ENCODE measurements around the gene ZNF267. TPM values are rescaled to one million over a fixed set of nuclear protein-coding genes. Genes with fewer than 3 reads are reported as not detected.
"Not testable (repeated sequence)": the region's sequence is repeated elsewhere in the genome, so short reads cannot be mapped to it uniquely, and the experiment has no call there.

Gene ZNF267
- 21.0 and 21.9 TPM in 2 replicates for total RNA-seq (2014; rRNA removed; shearing (Covaris generic))
- polyA plus RNA-seq (2015; cell fraction: cytosol; rRNA removed), result 7.3 and 9.0 TPM in 2 replicates
- 7.9 and 11.2 TPM in 2 replicates for polyA plus RNA-seq (2015; cell fraction: nucleus; rRNA removed)

DNA sequence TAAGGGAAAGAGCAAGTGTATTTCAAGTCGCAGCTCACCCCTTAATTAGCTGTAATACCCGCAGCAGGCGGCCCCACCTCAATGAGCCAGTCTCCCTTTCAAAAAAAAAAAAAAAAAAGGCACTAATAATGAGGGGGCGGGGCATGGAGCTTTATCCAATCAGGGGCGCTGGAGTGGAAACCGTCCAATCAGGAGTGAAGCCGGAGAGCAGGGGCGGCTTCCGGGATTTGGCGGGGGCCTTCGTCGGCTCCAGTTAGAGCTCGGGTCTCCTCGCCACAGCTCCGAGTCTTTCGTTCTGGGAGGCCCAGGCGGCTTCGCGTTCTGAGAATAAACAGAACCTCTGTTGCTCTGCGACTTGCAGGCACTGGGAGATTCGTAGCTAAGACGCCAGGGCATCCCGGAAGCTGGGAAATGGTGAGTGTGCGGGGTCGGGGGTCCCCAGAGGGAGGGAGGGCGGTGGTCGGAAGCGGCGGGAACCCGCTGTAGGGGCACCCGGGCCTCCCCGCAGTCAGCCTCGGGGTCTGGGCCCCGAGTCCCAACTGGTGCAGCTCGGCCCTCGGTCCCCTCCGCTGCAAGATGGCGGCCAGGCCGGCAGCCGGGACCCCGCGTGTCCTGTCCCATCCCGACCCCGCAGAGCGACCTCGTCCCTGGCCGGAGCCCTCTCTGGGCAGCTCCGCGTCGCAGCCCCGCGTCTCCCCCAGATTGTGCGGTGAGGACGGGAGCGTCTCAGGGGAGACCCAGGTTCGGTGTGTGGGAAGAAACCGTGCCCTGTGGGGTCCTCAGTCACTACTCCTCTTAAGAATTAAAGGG lies at the start of gene ZNF267:
Gene ZNF267 (plus strand): TSS at position 252 of the 810 bp plus-strand sequence. CDS start 160 bp downstream, at position 412.
- peak; percentile 92 for DNase-seq (ENCODE audit: low read depth, low spot score)
- in situ Hi-C loops (cut with HindIII; ENCODE audit: low pct_unique_long_range_greater_than_20kb, low sequenced_read_pairs), result no loop called here

DNA sequence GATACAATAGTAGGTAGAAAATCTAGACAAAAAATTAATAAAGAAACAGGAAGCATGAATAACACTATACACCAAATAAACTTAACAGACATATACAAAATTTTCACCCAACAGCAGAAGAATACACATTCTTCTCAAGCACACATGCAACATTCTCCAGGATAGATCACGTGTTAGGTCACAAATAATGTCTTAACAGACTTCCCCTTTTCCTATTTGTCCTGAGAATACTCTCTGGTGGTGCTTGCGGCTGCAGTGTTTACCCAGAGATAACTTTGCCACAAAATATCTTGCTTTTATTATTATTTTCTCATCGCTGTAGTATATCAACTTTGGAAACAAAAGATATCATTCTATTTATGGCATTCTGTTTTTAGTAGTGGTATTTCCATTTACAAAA lies 40.6 kb upstream of the ZNF267 start:
- in situ Hi-C loops (cut with HindIII; ENCODE audit: low pct_unique_long_range_greater_than_20kb, low sequenced_read_pairs), result no loop called here
- DNase-seq (ENCODE audit: low read depth, low spot score), result no peak

DNA sequence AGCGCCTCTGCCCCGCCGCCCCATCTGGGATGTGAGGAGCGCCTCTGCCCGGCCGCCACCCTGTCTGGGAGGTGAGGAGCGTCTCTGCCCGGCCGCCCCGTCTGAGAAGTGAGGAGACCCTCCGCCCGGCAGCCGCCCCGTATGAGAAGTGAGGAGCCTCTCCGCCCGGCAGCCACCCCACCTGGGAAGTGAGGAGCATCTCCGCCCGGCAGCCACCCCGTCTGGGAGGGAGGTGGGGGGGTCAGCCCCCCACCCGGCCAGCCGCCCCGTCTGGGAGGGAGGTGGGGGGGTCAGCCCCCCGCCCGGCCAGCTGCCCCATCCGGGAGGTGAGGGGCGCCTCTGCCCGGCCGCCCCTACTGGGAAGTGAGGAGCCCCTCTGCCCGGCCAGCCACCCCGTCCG lies 37.2 kb upstream of the ZNF267 start:
- in situ Hi-C loops (cut with HindIII; ENCODE audit: low pct_unique_long_range_greater_than_20kb, low sequenced_read_pairs); DNase-seq (ENCODE audit: low read depth, low spot score): not testable (repeated sequence)

DNA sequence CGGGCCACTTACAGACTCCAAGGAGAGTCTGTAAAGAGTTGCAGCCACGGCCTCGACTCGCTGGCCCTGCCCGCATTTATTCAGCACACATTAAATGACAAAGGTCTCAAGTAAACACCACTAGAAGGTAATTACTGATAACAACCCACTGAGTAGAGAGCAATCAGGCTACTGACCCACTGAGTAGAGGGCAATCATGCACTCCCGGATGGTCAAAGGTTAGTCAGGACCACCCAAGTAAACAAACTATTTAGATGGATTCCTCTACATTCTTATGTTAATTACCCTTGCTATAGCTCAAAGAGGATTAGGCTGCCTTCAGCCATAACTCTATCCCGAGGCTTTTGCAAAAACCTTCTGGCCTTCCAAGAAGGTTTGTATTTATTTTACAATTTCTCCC lies 30.7 kb upstream of the ZNF267 start:
- DNase-seq (ENCODE audit: low read depth, low spot score), result no peak

DNA sequence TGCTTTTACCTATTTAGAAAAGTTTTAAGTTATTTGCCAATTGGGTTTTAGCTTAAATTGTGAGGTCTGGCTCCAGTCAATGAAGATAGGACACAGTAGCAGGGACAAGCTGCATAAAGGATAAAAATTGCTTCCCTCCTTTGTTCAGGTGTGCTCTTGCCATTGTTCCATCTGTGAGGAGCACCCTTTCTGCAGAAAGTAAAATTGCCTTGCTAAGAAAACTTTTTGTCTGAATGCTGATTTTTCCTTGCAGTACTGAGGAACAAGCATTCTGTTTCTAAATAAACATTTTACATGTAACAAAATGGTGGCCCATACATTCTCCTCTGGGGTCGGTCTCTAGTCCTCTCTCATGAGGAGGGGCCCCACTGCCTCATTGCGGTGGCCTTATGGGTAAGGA lies 25.0 kb upstream of the ZNF267 start:
- DNase-seq (ENCODE audit: low read depth, low spot score); in situ Hi-C loops (cut with HindIII; ENCODE audit: low pct_unique_long_range_greater_than_20kb, low sequenced_read_pairs): not testable (repeated sequence)

More for the DNA sequence above, 30.7 kb upstream of the ZNF267 start:
- in situ Hi-C loops (cut with HindIII; ENCODE audit: low pct_unique_long_range_greater_than_20kb, low sequenced_read_pairs), result no loop called here

DNA sequence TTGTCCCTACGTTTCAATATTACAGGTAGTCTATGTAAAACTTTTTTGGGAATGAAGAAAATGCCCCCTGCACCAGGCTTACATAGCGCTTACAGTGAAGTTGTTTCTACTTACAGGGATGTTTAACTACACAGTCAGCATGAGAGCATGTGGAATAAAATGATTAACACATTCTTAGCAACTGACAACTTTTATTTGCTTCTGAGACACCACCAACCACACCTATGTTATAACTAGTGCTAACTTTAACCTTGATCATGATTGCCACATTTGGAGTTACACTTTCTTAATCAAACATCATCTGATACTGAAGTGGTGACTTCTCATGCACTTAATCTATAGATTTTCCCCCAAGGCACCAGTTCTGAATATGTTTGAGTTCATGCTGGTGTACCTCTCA lies 20.3 kb upstream of the ZNF267 start:
- DNase-seq (ENCODE audit: low read depth, low spot score), result no peak
- in situ Hi-C loops (cut with HindIII; ENCODE audit: low pct_unique_long_range_greater_than_20kb, low sequenced_read_pairs), result no loop called here

DNA sequence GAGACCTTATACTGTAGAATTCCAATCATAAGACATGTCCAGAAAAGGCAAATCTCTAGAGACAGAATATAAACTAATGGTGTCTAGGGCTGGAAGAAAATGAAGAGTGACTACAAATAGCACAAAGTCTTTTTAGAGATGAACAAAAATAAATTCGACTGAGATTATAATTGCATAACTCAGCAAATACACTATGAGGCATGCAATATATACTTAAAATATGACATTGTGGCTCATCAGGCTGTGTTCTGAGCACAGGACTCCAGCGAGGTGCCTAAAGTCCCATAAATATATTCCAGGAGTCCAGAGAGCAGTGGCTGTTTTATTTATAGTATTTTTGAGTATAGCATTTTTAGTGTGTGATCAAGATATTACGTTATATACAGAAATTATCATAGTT lies 13.1 kb upstream of the ZNF267 start:
- DNase-seq (ENCODE audit: low read depth, low spot score), result no peak
- in situ Hi-C loops (cut with HindIII; ENCODE audit: low pct_unique_long_range_greater_than_20kb, low sequenced_read_pairs), result no loop called here

DNA sequence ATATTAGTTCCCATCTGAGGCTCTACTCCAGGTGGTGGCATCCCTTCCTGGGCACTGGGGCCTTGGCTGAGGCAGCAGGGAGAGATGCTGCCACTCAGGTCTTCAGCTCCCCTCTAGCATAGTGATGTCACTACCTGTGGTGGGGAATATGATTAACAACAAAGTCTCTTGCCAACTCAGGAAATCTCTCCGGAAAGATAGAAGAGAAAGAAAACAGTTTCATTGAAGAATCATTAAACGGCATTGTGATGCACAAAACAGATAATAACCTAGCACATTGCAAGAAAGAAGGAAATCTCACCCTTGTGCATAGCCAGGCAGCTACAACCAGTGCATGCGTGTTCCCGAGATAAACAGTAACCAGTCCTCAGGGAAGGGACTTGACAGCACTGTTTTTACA lies 12.2 kb upstream of the ZNF267 start:
- DNase-seq (ENCODE audit: low read depth, low spot score), result no peak
- in situ Hi-C loops (cut with HindIII; ENCODE audit: low pct_unique_long_range_greater_than_20kb, low sequenced_read_pairs), result no loop called here

DNA sequence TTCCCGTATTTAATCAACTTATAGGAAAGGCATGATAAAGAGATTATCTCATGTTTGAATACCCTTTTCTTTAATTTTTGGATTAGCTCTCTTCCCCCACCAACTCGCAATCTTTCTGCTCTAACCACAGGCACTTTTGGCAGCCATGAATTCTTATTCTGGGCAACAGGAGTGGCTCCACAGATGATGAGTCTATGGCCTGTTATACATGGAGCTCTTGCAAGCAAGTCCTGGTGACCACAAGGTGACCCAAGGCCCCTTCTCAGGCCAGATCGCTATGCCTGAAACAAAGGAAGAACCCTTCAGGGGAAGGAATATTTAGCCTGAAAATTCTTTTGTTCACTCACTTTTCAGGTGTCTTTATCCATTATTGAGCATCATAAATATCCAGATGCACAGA lies 10.8 kb upstream of the ZNF267 start:
- in situ Hi-C loops (cut with HindIII; ENCODE audit: low pct_unique_long_range_greater_than_20kb, low sequenced_read_pairs), result no loop called here

DNA sequence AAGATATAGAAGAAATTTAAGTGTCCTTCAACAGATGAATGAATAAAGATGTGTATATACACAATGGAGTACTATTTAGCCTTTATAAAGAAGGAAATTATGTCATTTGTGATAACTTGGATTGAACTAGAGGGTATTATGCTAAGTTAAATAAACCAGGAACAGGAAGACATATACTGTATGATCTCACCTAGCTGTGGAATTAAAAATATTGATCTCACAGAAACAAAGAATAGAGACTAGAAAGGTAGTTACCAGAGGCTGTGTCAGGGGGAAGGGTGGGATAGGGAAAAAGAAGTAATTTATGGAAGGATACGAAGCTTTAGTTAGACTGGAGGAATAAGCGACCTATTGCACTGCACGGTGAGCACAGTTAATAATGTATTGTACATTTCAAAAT lies 5.4 kb upstream of the ZNF267 start:
- DNase-seq (ENCODE audit: low read depth, low spot score), result no peak
- in situ Hi-C loops (cut with HindIII; ENCODE audit: low pct_unique_long_range_greater_than_20kb, low sequenced_read_pairs), result no loop called here

More for the DNA sequence above, 10.8 kb upstream of the ZNF267 start:
- DNase-seq (ENCODE audit: low read depth, low spot score), result no peak

DNA sequence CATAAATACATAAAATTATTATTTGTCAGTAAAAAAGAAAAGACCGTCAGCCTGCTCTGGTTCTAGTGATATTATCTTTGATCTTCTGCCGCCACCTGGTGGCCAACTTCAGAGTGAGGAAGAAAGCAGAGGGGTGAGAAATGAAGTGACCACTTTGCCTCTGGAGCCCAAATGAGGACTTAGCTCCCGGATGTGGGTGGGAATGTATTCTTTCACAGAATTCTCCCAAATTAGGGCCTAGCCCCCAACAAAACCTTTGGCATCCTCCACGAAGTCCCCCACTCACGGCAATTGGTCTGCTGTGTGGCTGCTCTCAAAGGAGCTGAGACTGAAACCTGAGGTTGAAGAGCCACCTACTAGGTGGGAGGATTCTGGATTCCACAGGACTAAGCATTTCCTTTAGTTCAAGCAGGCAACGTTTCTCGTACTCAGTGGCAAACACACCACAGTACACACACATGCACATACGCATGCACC lies 4.9 kb upstream of the ZNF267 start:
- DNase-seq (ENCODE audit: low read depth, low spot score), result peak; percentile 81
- in situ Hi-C loops (cut with HindIII; ENCODE audit: low pct_unique_long_range_greater_than_20kb, low sequenced_read_pairs), result no loop called here

DNA sequence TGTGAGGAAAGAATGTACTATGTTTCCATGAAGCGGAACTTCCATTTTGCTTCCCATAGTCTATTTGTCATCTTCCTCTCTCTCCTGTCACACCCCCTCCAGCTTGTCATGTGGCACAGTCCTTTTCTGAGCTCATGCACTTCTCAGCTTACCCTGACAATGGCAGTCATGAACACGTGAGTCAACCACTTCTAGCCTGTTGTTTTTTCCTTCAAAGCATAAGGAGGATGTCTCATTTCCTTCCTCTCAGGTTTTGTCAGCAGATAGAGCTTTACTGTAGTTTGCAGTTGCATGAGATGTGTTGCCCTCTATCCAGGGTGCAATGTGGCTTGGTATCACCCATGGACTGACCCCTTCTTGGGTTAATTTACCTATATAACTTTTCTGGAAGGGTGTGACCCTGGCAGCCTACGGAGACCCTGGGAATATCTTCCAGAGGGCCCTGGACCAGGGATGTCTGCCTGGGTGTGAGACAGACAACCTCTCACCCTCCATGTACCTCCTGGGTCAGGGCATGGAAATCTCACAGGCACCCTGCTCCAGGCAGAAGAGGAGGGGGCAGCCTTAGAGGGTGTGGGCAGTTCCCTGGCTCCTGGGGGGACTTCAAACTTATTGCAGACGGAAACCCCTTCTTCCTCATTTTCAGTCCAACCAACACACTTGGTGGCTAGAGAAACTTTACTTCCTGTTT lies 4.0 kb upstream of the ZNF267 start:
- in situ Hi-C loops (cut with HindIII; ENCODE audit: low pct_unique_long_range_greater_than_20kb, low sequenced_read_pairs), result no loop called here

DNA sequence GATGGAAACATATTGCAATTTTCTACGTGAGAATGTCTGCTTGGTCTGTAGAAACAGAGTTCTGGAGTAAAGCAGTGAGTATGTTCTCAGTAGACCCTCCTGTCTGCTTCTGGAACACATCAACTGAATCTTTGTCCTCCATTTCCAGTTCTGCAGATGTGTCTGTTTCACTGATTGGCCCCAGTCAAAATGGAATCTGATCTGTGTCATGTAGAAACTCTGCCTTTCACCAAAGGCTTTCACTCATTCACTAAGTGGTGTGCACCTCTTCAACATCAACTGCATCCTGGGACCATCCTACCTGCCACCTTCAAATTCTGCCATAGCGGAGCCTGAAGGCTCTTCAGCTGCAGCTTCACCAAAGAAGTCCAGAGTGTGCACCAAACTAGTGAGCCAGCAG lies 2.8 kb upstream of the ZNF267 start:
- in situ Hi-C loops (cut with HindIII; ENCODE audit: low pct_unique_long_range_greater_than_20kb, low sequenced_read_pairs), result no loop called here
- DNase-seq (ENCODE audit: low read depth, low spot score), result no peak

More for the DNA sequence above, 4.0 kb upstream of the ZNF267 start:
- peak; percentile 50 for DNase-seq (ENCODE audit: low read depth, low spot score)

DNA sequence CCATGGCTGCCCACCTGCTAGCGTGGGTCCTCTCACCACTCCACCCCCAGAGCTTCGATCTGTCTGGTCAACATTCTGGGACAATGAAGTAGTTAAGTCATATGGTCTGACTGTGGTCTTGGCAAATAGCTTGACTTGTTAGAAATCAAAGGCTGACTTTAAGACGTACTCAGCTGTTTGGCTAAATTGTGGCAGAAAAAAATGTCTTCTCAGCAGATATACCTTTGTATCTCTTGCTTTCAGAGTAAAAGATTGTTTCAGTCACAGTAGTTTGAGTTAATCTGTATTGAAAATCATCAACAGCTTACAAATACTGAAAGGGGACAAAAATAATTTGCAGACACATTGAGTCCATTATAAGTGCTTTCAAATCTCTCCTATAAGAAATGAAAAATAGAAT lies 2.1 kb upstream of the ZNF267 start:
- in situ Hi-C loops (cut with HindIII; ENCODE audit: low pct_unique_long_range_greater_than_20kb, low sequenced_read_pairs), result no loop called here
- DNase-seq (ENCODE audit: low read depth, low spot score), result no peak

DNA sequence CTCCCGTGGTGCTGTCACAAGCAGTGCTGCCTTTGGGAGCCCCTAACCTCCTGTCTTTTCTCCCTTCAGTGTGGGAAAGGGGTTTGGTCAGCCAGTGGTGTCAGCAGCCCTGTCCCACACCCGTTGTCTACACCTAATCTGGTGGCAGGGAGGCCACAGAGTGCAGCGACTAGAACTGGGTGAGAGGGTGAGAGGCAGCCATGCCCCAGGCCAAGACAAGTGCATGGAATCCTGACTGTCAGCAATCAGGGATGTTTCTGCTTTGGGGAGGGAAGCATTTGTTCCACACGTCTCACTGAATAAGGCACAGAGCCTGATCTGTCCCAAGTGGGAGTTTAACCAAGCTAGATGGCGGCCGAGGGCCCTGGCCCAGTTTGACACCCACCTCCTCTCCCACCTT lies 1.4 kb upstream of the ZNF267 start:
- DNase-seq (ENCODE audit: low read depth, low spot score), result no peak

DNA sequence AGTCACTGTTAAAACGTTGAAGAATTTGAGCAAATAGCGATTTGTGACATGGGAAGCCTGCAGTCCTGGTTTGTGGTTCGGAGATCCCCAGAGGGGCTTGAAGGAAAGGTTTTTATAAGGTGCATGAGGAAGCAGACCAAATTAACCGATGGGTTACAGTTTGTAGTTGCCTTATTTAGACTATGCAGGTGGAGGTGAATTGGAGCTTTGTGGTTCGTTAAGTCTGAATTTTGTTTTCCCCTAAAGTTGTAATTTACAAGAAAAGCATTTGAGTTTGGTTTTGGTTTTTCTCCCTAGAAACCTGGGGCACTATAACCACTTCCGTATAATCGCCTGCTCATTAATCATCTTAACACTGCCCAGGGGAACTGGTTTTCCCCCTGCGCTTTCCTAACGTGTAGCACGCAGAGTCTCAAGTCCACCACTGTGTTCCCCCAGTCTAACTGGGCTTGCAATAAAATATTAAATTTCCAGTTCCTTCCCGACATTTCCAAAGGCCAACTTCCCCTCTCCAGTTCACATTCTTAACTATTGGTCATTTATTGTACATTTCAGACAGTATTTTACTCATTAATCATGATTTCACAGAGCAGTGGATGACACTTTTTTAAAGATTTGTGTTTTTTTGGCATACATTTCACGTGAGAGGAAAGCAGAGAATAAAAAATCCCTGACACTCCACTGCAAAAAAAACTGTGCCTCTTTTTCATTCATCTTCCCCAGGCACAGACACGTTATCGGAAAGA lies 932 bp downstream of the ZNF267 start:
- in situ Hi-C loops (cut with HindIII; ENCODE audit: low pct_unique_long_range_greater_than_20kb, low sequenced_read_pairs), result no loop called here
- peak; percentile 47 for DNase-seq (ENCODE audit: low read depth, low spot score)

More for the DNA sequence above, 1.4 kb upstream of the ZNF267 start:
- in situ Hi-C loops (cut with HindIII; ENCODE audit: low pct_unique_long_range_greater_than_20kb, low sequenced_read_pairs), result no loop called here

DNA sequence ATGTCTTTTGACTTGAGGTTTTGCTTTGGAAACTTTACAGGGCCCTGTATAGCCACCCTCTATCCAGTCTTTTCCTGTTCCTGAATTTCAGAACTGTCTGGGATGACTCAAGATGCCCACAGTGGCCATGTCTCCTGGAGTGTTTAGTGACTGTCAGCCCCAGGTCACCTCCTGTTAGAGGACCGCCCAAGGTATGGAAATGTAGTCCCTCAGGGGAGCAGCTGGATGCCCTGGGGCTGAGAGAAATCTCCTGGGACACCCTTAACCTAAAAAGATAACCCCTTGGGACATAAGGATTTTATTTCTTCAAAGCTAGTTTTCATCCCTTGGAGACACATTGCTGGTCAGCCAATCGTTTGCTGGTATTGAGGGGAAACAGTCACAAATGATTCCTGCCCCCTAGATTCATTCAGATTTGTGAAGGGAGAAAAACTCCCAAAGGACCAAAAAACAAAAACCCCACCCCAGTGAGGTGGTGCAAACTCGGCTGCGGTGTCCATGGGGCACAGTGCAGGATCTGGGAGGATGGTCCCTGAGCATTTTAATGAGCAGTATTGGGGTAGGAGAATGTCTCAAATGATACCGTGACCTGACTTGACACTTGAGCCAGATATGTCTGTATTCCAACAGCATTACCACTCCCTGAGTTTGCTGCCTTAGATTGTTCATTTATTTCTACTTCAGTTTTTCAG lies 1.7 kb downstream of the ZNF267 start:
- no peak for DNase-seq (ENCODE audit: low read depth, low spot score)
- in situ Hi-C loops (cut with HindIII; ENCODE audit: low pct_unique_long_range_greater_than_20kb, low sequenced_read_pairs), result no loop called here

All from SK-MEL-5 (cell line).